K562 (cell line): ENCODE results near the gene COMP. TPM values are rescaled to one million over a fixed set of nuclear protein-coding genes. Genes with fewer than 3 reads are reported as not detected.

ENCODE experiments used
- ATAC-seq: fragments of 200-7000 bp; cut with Tn5 transposase; 3 replicates; pipeline ENCODE4 v1.9.1; 2020; ENCODE audit warnings: moderate library complexity
- BruUV-seq: library from RNA; stranded (reverse); fragments of 400-500 nt; replicated peaks from 2 replicates; lab custom pipeline; 2021; lab: Mats Ljungman, UMichigan
- CTCF ChIA-PET: fragments of 300-600 bp; formaldehyde crosslinking; extraction: SDS; loops from one replicate; lab custom pipeline; 2021; ENCODE audit warnings: low intra/inter-chr PET ratio; lab: Yijun Ruan, JAX
- POLR2A ChIA-PET: fragments of 300-600, 350-650 bp; sonication (Branson Sonifier 250); formaldehyde crosslinking; extraction: SDS; loops from one replicate; lab custom pipeline; 2021; ENCODE audit warnings: antibody characterized with exemption, inconsistent platforms; lab: Yijun Ruan, JAX
- DNase-seq, 4 experiments: peaks; one replicate each; pipeline versions ENCODE4 v3.0.0 to v3.0.0-alpha.2; 2011 to 2018; ENCODE audit warnings: low spot score in 3 of 4, mixed read lengths in 3 of 4; ENCODE audit errors: extremely low read depth in 1 of 4
- FAIRE-seq: peaks from 2 replicates; lab custom pipeline; 2011; peaks lifted over from hg19 to GRCh38; lab: Jason Lieb, UNC
- H2AFZ ChIP-seq: 2 replicates; pipeline ENCODE4 v1.6.0; 2011; ENCODE audit warnings: low read depth, low read length, control low read depth, inconsistent platforms
- H3K27ac ChIP-seq: fragments of 200-600 bp; 3 replicates; pipeline ENCODE4 v1.8.0; 2011; ENCODE audit warnings: low read depth, mild to moderate bottlenecking, control low read depth, inconsistent platforms, low read length, moderate library complexity, mixed read lengths; ENCODE audit errors: extremely low read depth
- H3K27me3 ChIP-seq, 2 experiments: fragments of 300-600 bp in 1 of 2; 2 replicates in 1 of 2; 3 replicates in 1 of 2; pipeline versions ENCODE4 v1.6.0 to v1.8.0; 2011; ENCODE audit warnings: inconsistent platforms in 2 of 2, low read length in 2 of 2, mild to moderate bottlenecking in 1 of 2, mixed read lengths in 1 of 2, moderate library complexity in 1 of 2; ENCODE audit not compliant: control insufficient read depth in 2 of 2, insufficient read depth in 2 of 2
- H3K36me3 ChIP-seq: fragments of 300-600 bp; 3 replicates; pipeline ENCODE4 v1.8.0; 2011; ENCODE audit warnings: mild to moderate bottlenecking, low read length, inconsistent platforms; ENCODE audit not compliant: control insufficient read depth, insufficient read depth
- H3K4me1 ChIP-seq, 2 experiments: fragments of 200-600 bp in 1 of 2; replicated peaks in 1 of 2; 2 replicates in 1 of 2; 3 replicates in 1 of 2; pipeline versions ENCODE4 v1.5.1 to v1.8.0; 2011; ENCODE audit warnings: inconsistent platforms in 2 of 2, low read length in 2 of 2, mild to moderate bottlenecking in 1 of 2, mixed read lengths in 1 of 2, moderate library complexity in 1 of 2; ENCODE audit not compliant: control insufficient read depth in 2 of 2, insufficient read depth in 2 of 2
- H3K4me2 ChIP-seq: 2 replicates; pipeline ENCODE4 v1.6.1; 2011; ENCODE audit warnings: low read length, control low read depth, inconsistent platforms, mixed read lengths; ENCODE audit not compliant: insufficient read depth
- H3K4me3 ChIP-seq: fragments of 200-600 bp; sonication (generic), shearing (Covaris generic); 2 replicates; pipeline ENCODE4 v1.5.1; 2016; ENCODE audit warnings: control low read depth, inconsistent platforms
- H3K79me2 ChIP-seq: fragments of 200-600 bp; 3 replicates; pipeline ENCODE4 v1.8.0; 2011; ENCODE audit warnings: low read length, inconsistent platforms; ENCODE audit not compliant: control insufficient read depth, insufficient read depth
- H3K9ac ChIP-seq, 2 experiments: 2 replicates each; pipeline versions ENCODE4 v1.6.0 to v1.6.1; 2011; ENCODE audit warnings: low read depth in 2 of 2, low read length in 2 of 2, control low read depth in 1 of 2, inconsistent platforms in 1 of 2, mild to moderate bottlenecking in 1 of 2, mixed read lengths in 1 of 2; ENCODE audit not compliant: insufficient read depth in 1 of 2
- H3K9me1 ChIP-seq: one replicate; pipeline ENCODE4 v1.6.0; 2011; ENCODE audit warnings: inconsistent platforms, mild to moderate bottlenecking, low read length, moderate library complexity; ENCODE audit not compliant: control insufficient read depth, insufficient read depth
- H3K9me3 ChIP-seq: replicated peaks from 2 replicates; pipeline ENCODE4 v1.5.1; 2011; ENCODE audit warnings: low read depth, low read length, inconsistent platforms; ENCODE audit not compliant: control insufficient read depth, insufficient read depth
- H4K20me1 ChIP-seq: replicated peaks from 2 replicates; pipeline ENCODE4 v1.6.1; 2011; ENCODE audit warnings: low read length, inconsistent platforms, mixed read lengths; ENCODE audit not compliant: control insufficient read depth, insufficient read depth
- ATF1 ChIP-seq, 2 experiments: fragments of 450-650 bp in 1 of 2; IDR thresholded peaks; 2 replicates each; pipeline ENCODE4 v1.6.1; 2016; ENCODE audit warnings: missing compliant biosample characterization in 1 of 2, missing genetic modification characterization in 1 of 2
- BHLHE40 ChIP-seq: IDR thresholded peaks from 2 replicates; pipeline ENCODE4 v1.6.1; 2011; ENCODE audit warnings: low read length, improper control_type of control experiment
- CREM ChIP-seq: IDR thresholded peaks from 2 replicates; pipeline ENCODE4 v1.6.1; 2014; ENCODE audit warnings: antibody characterized with exemption, low read depth
- ETS1 ChIP-seq: conservative IDR thresholded peaks from 2 replicates; pipeline ENCODE4 v1.6.1; 2011; ENCODE audit warnings: low read depth, mild to moderate bottlenecking, low read length; ENCODE audit not compliant: control insufficient read depth
- HDAC2 ChIP-seq: fragments of 450-650 bp; IDR thresholded peaks from 2 replicates; pipeline ENCODE4 v1.6.1; 2016; ENCODE audit warnings: mild to moderate bottlenecking
- KDM5B ChIP-seq: fragments of 200-600 bp; sonication (generic); IDR thresholded peaks from 2 replicates; pipeline ENCODE4 v1.6.1; 2012; ENCODE audit warnings: low read depth, mild to moderate bottlenecking, moderate library complexity, low read length, control low read depth, inconsistent platforms; ENCODE audit not compliant: insufficient replicate concordance
- MCM3 ChIP-seq: fragments of 450-650 bp; IDR thresholded peaks from 2 replicates; pipeline ENCODE4 v1.6.1; 2016
- NELFE ChIP-seq: IDR thresholded peaks from 2 replicates; pipeline ENCODE4 v1.6.1; 2011; ENCODE audit warnings: mild to moderate bottlenecking; ENCODE audit not compliant: insufficient read depth, insufficient read length
- RAD51 ChIP-seq: fragments of 450-650 bp; IDR thresholded peaks from 2 replicates; pipeline ENCODE4 v1.7.1; 2016; ENCODE audit warnings: low read depth, mild to moderate bottlenecking, borderline replicate concordance
- TEAD2 ChIP-seq: fragments of 450-650 bp; IDR thresholded peaks from 2 replicates; pipeline ENCODE4 v1.6.1; 2016; ENCODE audit warnings: missing genetic modification characterization, control low read depth, missing compliant biosample characterization
- USF1 ChIP-seq: sonication (generic); formaldehyde crosslinking; IDR thresholded peaks from 2 replicates; pipeline ENCODE4 v1.9.0; 2022; ENCODE audit warnings: mild to moderate bottlenecking, missing genetic modification reagents
- YY1 ChIP-seq, 3 experiments: IDR thresholded peaks; 2 replicates each; pipeline ENCODE4 v1.6.1; 2011; ENCODE audit warnings: low read length in 2 of 3, mild to moderate bottlenecking in 2 of 3, moderate library complexity in 2 of 3, borderline replicate concordance in 1 of 3, control low read depth in 1 of 3, low read depth in 1 of 3; ENCODE audit not compliant: insufficient read depth in 3 of 3, insufficient replicate concordance in 2 of 3, control insufficient read depth in 1 of 3, insufficient read length in 1 of 3; ENCODE audit errors: extremely low read depth in 1 of 3
- ZNF398 ChIP-seq: fragments of 250-450 bp; sonication (Bioruptor Pico); IDR thresholded peaks from 2 replicates; pipeline ENCODE4 v1.8.0; 2021; ENCODE audit warnings: moderate library complexity, mild to moderate bottlenecking, inconsistent platforms
- ZNF408 ChIP-seq: fragments of 250-450 bp; sonication (Bioruptor Pico); IDR thresholded peaks from 2 replicates; pipeline ENCODE4 v1.4.0; 2020; ENCODE audit warnings: low read depth, mild to moderate bottlenecking, moderate library complexity
- ZNF785 ChIP-seq: fragments of 250-450 bp; sonication (Bioruptor Pico); IDR thresholded peaks from 2 replicates; pipeline ENCODE4 v1.4.0; 2020; ENCODE audit warnings: mild to moderate bottlenecking
- WGBS: fragments of 100-300 bp; shearing (Covaris generic); methylation state at CpG from one replicate; pipeline ENCODE4 v1.1.6; 2016; ENCODE audit warnings: low coverage, mixed read lengths; ENCODE audit not compliant: insufficient coverage; ENCODE audit errors: missing lambda C conversion rate; 5-methylcytosine and 5-hydroxymethylcytosine counted together
- in situ Hi-C: fragments of 300-500 bp; cut with MboI; formaldehyde crosslinking; loops from 4 replicates; pipeline ENCODE4 v1.15.0; 2018; ENCODE audit warnings: inconsistent platforms, mixed read lengths
- intact Hi-C: fragments of 100-400 bp; cut with micrococcal nuclease; formaldehyde crosslinking; loops from 2 replicates; pipeline ENCODE4 v1.14.2; 2022
- polyA plus RNA-seq, 8 experiments: library from polyadenylated mRNA; depleted of rRNA in 4 of 8; stranded (reverse) in 5 of 8; unstranded in 3 of 8; fragments of >200 nt; fragmentation: Nextera tagmentation in 2 of 8; fragmentation: Illumina TruSeq in 1 of 8; extraction: Ambion mirVana in 2 of 8; extraction: Trizol in 1 of 8; gene quantifications; 2 replicates each; pipeline versions ENCODE4 v1.2.1 to v1.2.3, GENCODE V29; 2011 to 2014; ENCODE audit warnings: inconsistent platforms in 1 of 8, missing spikeins in 1 of 8
- total RNA-seq, 7 experiments: library from RNA; depleted of rRNA in 6 of 7; stranded (reverse); fragments of >200 nt in 6 of 7; fragmentation: Illumina TruSeq in 2 of 7; extraction: Trizol in 2 of 7; gene quantifications; 2 replicates each; pipeline versions ENCODE4 v1.2.1 to v1.2.3, GENCODE V29; 2011 to 2021; ENCODE audit warnings: low replicate concordance in 1 of 7

Gene COMP
- total and polyA plus RNA-seq, 9 of the 15 experiments (the other 6 are each of a cell fraction or from before 2014, with no cell fraction given) = 0.07 TPM; not detected in 8

- H3K27ac ChIP-seq = no peak overlapping the region
- no peaks in the 10 kb centered on the region for H3K9me1 ChIP-seq
- ATAC-seq = peak; percentile 19; the same call in 2 of the 3 replicates
- H3K9me3 ChIP-seq = no peaks in the 10 kb centered on the region
- no TSS peak for BruUV-seq
- H3K9ac ChIP-seq = peak overlapping the region in 1 of 2 experiments; percentile 77; a peak in 2 of 4 replicates
- peaks cover 28 to 81% of the 10 kb centered on the region in 2 experiments; a peak in 4 of 5 replicates for H3K27me3 ChIP-seq
- H3K36me3 ChIP-seq = no peaks in the 10 kb centered on the region
- FAIRE-seq = no peak
- no peak overlapping the region for H3K4me2 ChIP-seq
- peaks cover 7% of the 10 kb centered on the region for H4K20me1 ChIP-seq
- H3K4me1 ChIP-seq = peaks cover 0 to 64% of the 10 kb centered on the region in 2 experiments; a peak in 2 of 5 replicates
- H3K4me3 ChIP-seq = no peak overlapping the region
- CTCF ChIA-PET = no interaction called here
- DNase-seq = no peak
- 17% methylated on average over 8 of the region's 12 CpGs for WGBS
- intact Hi-C loops = no loop called here
- in situ Hi-C loops = no loop called here
- H3K79me2 ChIP-seq = no peaks in the 10 kb centered on the region
- no peak overlapping the region for H2AFZ ChIP-seq
- POLR2A ChIA-PET = interaction anchor here (0.6 kb wide), 1 partner anchor 71 kb away, joined by 3 read pairs; no protein-coding TSS in a partner anchor
- peak; percentile 57 for TF ChIP-seq BHLHE40
- no peak for TF ChIP-seq TEAD2 (tag)
- TF ChIP-seq ATF1 (CRISPR knock-in tag; IDR thresholded peaks at IDR 0.05) = no peak
- peak; percentile 28; the same call in 1 of the 2 replicates for TF ChIP-seq ATF1 (tag; IDR thresholded peaks at IDR 0.05)
- no peak for TF ChIP-seq USF1 (CRISPR knock-in tag)
- no peak for TF ChIP-seq ZNF398 (CRISPR knock-in tag)
- no peak for TF ChIP-seq ZNF785 (CRISPR knock-in tag)
- TF ChIP-seq YY1 (IDR thresholded peaks at IDR 0.05; ENCODE audit: borderline replicate concordance in 1 of 3, control insufficient read depth in 1 of 3, extremely low read depth in 1 of 3, insufficient read depth in 3 of 3, insufficient read length in 1 of 3, insufficient replicate concordance in 2 of 3, low read depth in 1 of 3, low read length in 2 of 3) = no peak
- TF ChIP-seq KDM5B = no peak
- TF ChIP-seq HDAC2 = no peak
- TF ChIP-seq ETS1 = no peak
- TF ChIP-seq CREM = peak; percentile 34; the same call in 1 of the 2 replicates
- TF ChIP-seq NELFE = no peak
- TF ChIP-seq RAD51 = no peak
- no peak for TF ChIP-seq ZNF408 (CRISPR knock-in tag)
- no peak for TF ChIP-seq MCM3
Observed at GRCh38 chr19:18776736-18777135, 14.4 kb downstream of the COMP start.
